H9 (cell line): ENCODE measurements around the gene KLK1. TPM values are rescaled to one million over a fixed set of nuclear protein-coding genes. Genes with fewer than 3 reads are reported as not detected.

Source experiments
- DNase-seq: peaks from one replicate; pipeline ENCODE4 v3.0.0-alpha.2; 2017
- H2AFZ ChIP-seq: one replicate; pipeline ENCODE4 v1.6.1; 2013; ENCODE audit warnings: mild to moderate bottlenecking, low read length, control low read depth, moderate library complexity
- H2AK5ac ChIP-seq: 2 replicates; pipeline ENCODE4 v1.6.1; 2013; ENCODE audit warnings: low read length, control low read depth, mixed read lengths; ENCODE audit not compliant: insufficient read length
- H2BK120ac ChIP-seq: one replicate; pipeline ENCODE4 v1.6.1; 2013; ENCODE audit warnings: low read depth, mild to moderate bottlenecking, low read length, control low read depth, inconsistent platforms; ENCODE audit not compliant: poor library complexity, severe bottlenecking
- H2BK12ac ChIP-seq: 2 replicates; pipeline ENCODE4 v1.6.1; 2013; ENCODE audit warnings: low read length, control low read depth, mixed read lengths, low read depth; ENCODE audit not compliant: insufficient read length
- H2BK15ac ChIP-seq: 2 replicates; pipeline ENCODE4 v1.6.1; 2013; ENCODE audit warnings: low read depth, low read length, control low read depth
- H2BK20ac ChIP-seq: one replicate; pipeline ENCODE4 v1.6.1; 2013; ENCODE audit warnings: low read depth, mild to moderate bottlenecking, low read length, control low read depth, inconsistent platforms; ENCODE audit not compliant: poor library complexity, severe bottlenecking
- H2BK5ac ChIP-seq: 2 replicates; pipeline ENCODE4 v1.6.1; 2013; ENCODE audit warnings: low read length, control low read depth, mixed read lengths; ENCODE audit not compliant: insufficient read length
- H3K14ac ChIP-seq: 2 replicates; pipeline ENCODE4 v1.6.1; 2013; ENCODE audit warnings: low read length, control low read depth; ENCODE audit not compliant: insufficient read depth
- H3K18ac ChIP-seq: 2 replicates; pipeline ENCODE4 v1.6.1; 2013; ENCODE audit warnings: low read depth, mild to moderate bottlenecking, mixed read lengths, low read length, control low read depth; ENCODE audit not compliant: insufficient read length
- H3K23ac ChIP-seq: 2 replicates; pipeline ENCODE4 v1.6.1; 2013; ENCODE audit warnings: low read length, control low read depth, mixed read lengths, low read depth; ENCODE audit not compliant: insufficient read length
- H3K23me2 ChIP-seq: 2 replicates; pipeline ENCODE4 v1.6.1; 2013; ENCODE audit warnings: low read depth, mild to moderate bottlenecking, mixed read lengths, low read length, control low read depth; ENCODE audit not compliant: insufficient read length, poor library complexity, severe bottlenecking
- H3K27ac ChIP-seq: 2 replicates; pipeline ENCODE4 v1.5.1; 2013; ENCODE audit warnings: low read length, control low read depth, mixed read lengths, low read depth; ENCODE audit not compliant: insufficient read length
- H3K27me3 ChIP-seq: 2 replicates; pipeline ENCODE4 v1.6.1; 2013; ENCODE audit warnings: low read length, control low read depth, inconsistent platforms; ENCODE audit not compliant: insufficient read depth
- H3K4ac ChIP-seq: 2 replicates; pipeline ENCODE4 v1.6.1; 2013; ENCODE audit warnings: low read depth, mild to moderate bottlenecking, control low read depth, inconsistent platforms, low read length, moderate library complexity
- H3K4me1 ChIP-seq: 2 replicates; pipeline ENCODE4 v1.6.1; 2013; ENCODE audit warnings: low read length, control low read depth, inconsistent platforms; ENCODE audit not compliant: insufficient read depth
- H3K4me2 ChIP-seq: 2 replicates; pipeline ENCODE4 v1.6.1; 2013; ENCODE audit warnings: low read length, control low read depth, mixed read lengths; ENCODE audit not compliant: insufficient read length, insufficient read depth
- H3K56ac ChIP-seq: 2 replicates; pipeline ENCODE4 v1.6.1; 2013; ENCODE audit warnings: low read depth, mild to moderate bottlenecking, mixed read lengths, low read length, control low read depth; ENCODE audit not compliant: insufficient read length
- H3K79me1 ChIP-seq: 2 replicates; pipeline ENCODE4 v1.6.1; 2013; ENCODE audit warnings: low read depth, mild to moderate bottlenecking, moderate library complexity, low read length, control low read depth, inconsistent platforms; ENCODE audit not compliant: insufficient read depth, poor library complexity, severe bottlenecking
- H3K79me2 ChIP-seq: 2 replicates; pipeline ENCODE4 v1.6.1; 2013; ENCODE audit warnings: low read length, control low read depth, inconsistent platforms; ENCODE audit not compliant: insufficient read depth
- H3K9ac ChIP-seq: 2 replicates; pipeline ENCODE4 v1.6.1; 2013; ENCODE audit warnings: low read length, control low read depth, mixed read lengths; ENCODE audit not compliant: insufficient read length; ENCODE audit errors: extremely low read depth
- H3K9me3 ChIP-seq: one replicate; pipeline ENCODE4 v1.6.1; 2013; ENCODE audit warnings: low read depth, low read length, inconsistent platforms; ENCODE audit not compliant: control insufficient read depth
- H3T11ph ChIP-seq: one replicate; pipeline ENCODE4 v1.6.1; 2013; ENCODE audit warnings: mild to moderate bottlenecking, low read length, control low read depth, inconsistent platforms
- H4K20me1 ChIP-seq: one replicate; pipeline ENCODE4 v1.6.1; 2013; ENCODE audit not compliant: control insufficient read depth, insufficient read length, insufficient read depth
- H4K5ac ChIP-seq: 2 replicates; pipeline ENCODE4 v1.6.1; 2013; ENCODE audit warnings: low read depth, mild to moderate bottlenecking, mixed read lengths, low read length, control low read depth; ENCODE audit not compliant: insufficient read length
- H4K8ac ChIP-seq: replicated peaks from 2 replicates; pipeline ENCODE4 v1.6.1; 2013; ENCODE audit warnings: low read length, control low read depth, mixed read lengths, low read depth; ENCODE audit not compliant: insufficient read length
- H4K91ac ChIP-seq: 2 replicates; pipeline ENCODE4 v1.6.1; 2013; ENCODE audit warnings: low read depth, mild to moderate bottlenecking, moderate library complexity, mixed read lengths, low read length, control low read depth; ENCODE audit not compliant: insufficient read length
- H3K27ac Mint-ChIP-seq, 3 experiments: 2 replicates in 2 of 3; 3 replicates in 1 of 3; pipeline ENCODE4 v1.8.0; 2020 to 2021; ENCODE audit warnings: mixed read lengths in 3 of 3, mild to moderate bottlenecking in 1 of 3, moderate library complexity in 1 of 3
- H3K27me3 Mint-ChIP-seq: 2 replicates; pipeline ENCODE4 v1.8.0; 2021; ENCODE audit warnings: low read depth, mild to moderate bottlenecking, moderate library complexity, mixed read lengths
- H3K36me3 Mint-ChIP-seq, 3 experiments: 2 replicates in 2 of 3; 3 replicates in 1 of 3; pipeline ENCODE4 v1.8.0; 2020 to 2021; ENCODE audit warnings: low read depth in 3 of 3, mixed read lengths in 3 of 3; ENCODE audit not compliant: insufficient read depth in 1 of 3
- H3K4me1 Mint-ChIP-seq, 2 experiments: 2 replicates each; pipeline ENCODE4 v1.8.0; 2020; ENCODE audit warnings: mixed read lengths in 2 of 2
- H3K4me3 Mint-ChIP-seq, 2 experiments: 2 replicates in 1 of 2; 3 replicates in 1 of 2; pipeline ENCODE4 v1.8.0; 2020 to 2021; ENCODE audit warnings: mild to moderate bottlenecking in 2 of 2, mixed read lengths in 2 of 2, moderate library complexity in 1 of 2
- H3K9me3 Mint-ChIP-seq, 2 experiments: 2 replicates in 1 of 2; 3 replicates in 1 of 2; pipeline ENCODE4 v1.8.0; 2020; ENCODE audit warnings: mild to moderate bottlenecking in 2 of 2, mixed read lengths in 2 of 2, moderate library complexity in 1 of 2
- WGBS: extraction: QIAGEN DNeasy Blood & Tissue Kit; methylation state at CpG from one replicate; pipeline ENCODE4 v1.1.7; 2013; ENCODE audit warnings: missing lambda C conversion rate, low lambda C conversion rate, mixed read lengths; ENCODE audit not compliant: insufficient read length; ENCODE audit errors: extremely low coverage; 5-methylcytosine and 5-hydroxymethylcytosine counted together
- total RNA-seq: library from RNA; stranded (reverse); gene quantifications from 2 replicates; pipeline ENCODE4 v1.2.1, GENCODE V29; 2021
- TF ChIP-seq, protein P1 (sequence below): fragments of 200-600 bp; sonication (generic); conservative IDR thresholded peaks from 3 replicates; pipeline ENCODE4 v1.8.0; 2021; ENCODE audit warnings: antibody characterized with exemption, mild to moderate bottlenecking

KLK1 gene
- total RNA-seq, 1 experiment from 2014 or later: 2.3 TPM

DNA sequence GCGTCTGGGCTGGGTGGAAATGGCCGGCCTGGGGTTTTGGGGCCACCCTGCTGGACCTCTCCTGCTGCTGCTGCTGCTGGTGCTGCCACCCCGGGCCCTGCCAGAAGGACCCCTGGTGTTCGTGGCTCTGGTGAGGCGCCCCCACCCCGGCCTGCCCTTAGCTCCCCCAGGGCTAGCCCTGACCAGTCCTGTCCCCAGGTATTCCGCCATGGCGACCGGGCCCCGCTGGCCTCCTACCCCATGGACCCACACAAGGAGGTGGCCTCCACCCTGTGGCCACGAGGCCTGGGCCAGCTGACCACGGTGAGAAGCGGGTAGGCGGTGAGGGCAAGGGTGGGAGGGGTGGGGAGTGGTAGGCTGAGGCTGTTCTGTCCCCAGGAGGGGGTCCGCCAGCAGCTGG is 33.2 kb downstream of the KLK1 start, which contains the start of gene ACP4:
TSS of gene ACP4 (plus strand) at position 20 of the 400 bp plus-strand sequence. CDS start at position 20, 0 bp downstream.
- Histone ChIP-seq H4K8ac (no peak within 1 kb of the TSS), H2BK5ac (no peak within 1 kb of the TSS), H2BK15ac (no peak within 1 kb of the TSS), H3K9ac (no peak within 1 kb of the TSS), H3K79me2 (no peaks in the 10 kb centered on the region), H2AK5ac (no peak within 1 kb of the TSS), H4K20me1 (no peaks in the 10 kb centered on the region), H3K79me1 (no peaks in the 10 kb centered on the region), H4K91ac (no peak within 1 kb of the TSS), H2AFZ (no peak within 1 kb of the TSS), H3K4me2 (no peak within 1 kb of the TSS), H3K27me3 (no peaks in the 10 kb centered on the region), H3T11ph (no peak within 1 kb of the TSS), H3K14ac (no peak within 1 kb of the TSS), H3K4me1 (no peaks in the 10 kb centered on the region), H3K9me3 (no peaks in the 10 kb centered on the region), H2BK120ac (no peak within 1 kb of the TSS), H2BK20ac (no peak within 1 kb of the TSS), H3K56ac (no peak within 1 kb of the TSS), H2BK12ac (no peak within 1 kb of the TSS), H3K18ac (no peak within 1 kb of the TSS), H3K27ac (no peak within 1 kb of the TSS), H3K23ac (no peak within 1 kb of the TSS), H3K23me2 (no peaks in the 10 kb centered on the region), H4K5ac (no peak within 1 kb of the TSS), H3K4ac (no peak within 1 kb of the TSS)
- Mint-ChIP-seq H3K4me3 (no peak within 1 kb of the TSS; a peak in 1 of 5 replicates), H3K4me1 (peaks cover 9 to 10% of the 10 kb centered on the region in 2 experiments), H3K27me3 (peaks cover 32% of the 10 kb centered on the region), H3K36me3 (peaks cover 0 to 5% (median 0%) of the 10 kb centered on the region in 3 experiments; a peak in 1 of 7 replicates), H3K27ac (no peak within 1 kb of the TSS), H3K9me3 (no peaks in the 10 kb centered on the region)
- WGBS: no CpG with 5 or more reads among the region's 15 CpGs
- DNase-seq: no peak
- TF ChIP-seq, protein P1, sequence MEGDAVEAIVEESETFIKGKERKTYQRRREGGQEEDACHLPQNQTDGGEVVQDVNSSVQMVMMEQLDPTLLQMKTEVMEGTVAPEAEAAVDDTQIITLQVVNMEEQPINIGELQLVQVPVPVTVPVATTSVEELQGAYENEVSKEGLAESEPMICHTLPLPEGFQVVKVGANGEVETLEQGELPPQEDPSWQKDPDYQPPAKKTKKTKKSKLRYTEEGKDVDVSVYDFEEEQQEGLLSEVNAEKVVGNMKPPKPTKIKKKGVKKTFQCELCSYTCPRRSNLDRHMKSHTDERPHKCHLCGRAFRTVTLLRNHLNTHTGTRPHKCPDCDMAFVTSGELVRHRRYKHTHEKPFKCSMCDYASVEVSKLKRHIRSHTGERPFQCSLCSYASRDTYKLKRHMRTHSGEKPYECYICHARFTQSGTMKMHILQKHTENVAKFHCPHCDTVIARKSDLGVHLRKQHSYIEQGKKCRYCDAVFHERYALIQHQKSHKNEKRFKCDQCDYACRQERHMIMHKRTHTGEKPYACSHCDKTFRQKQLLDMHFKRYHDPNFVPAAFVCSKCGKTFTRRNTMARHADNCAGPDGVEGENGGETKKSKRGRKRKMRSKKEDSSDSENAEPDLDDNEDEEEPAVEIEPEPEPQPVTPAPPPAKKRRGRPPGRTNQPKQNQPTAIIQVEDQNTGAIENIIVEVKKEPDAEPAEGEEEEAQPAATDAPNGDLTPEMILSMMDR: no peak
